ENCODE measurements around the gene PRKN.

DNA sequence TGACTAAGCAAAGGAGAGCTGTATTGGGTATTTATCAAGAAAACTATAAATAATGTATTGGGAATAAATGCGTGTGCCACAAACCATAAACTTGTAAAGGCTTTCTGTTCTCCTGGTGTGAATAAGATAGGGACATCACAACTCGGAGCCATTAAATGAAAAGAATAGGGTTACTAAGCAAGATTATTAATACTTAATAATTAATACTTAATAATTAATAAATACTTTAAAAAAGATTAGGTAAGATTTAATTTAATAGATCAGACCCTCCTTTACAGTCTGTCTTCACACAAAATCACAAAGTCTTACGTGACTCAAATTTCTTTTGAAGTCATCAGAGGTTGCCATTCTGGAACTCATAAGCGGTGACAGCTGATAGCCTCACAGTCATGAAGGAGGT is 648.9 kb downstream of the PRKN start:
- TF ChIP-seq ZNF350 (tag by site-specific recombination; IDR thresholded peaks at IDR 0.05) (no peak), ZNF600 (tag by site-specific recombination; IDR thresholded peaks at IDR 0.05) (no peak), ZXDB (tag by site-specific recombination; IDR thresholded peaks at IDR 0.05) (no peak), REPIN1 (tag by site-specific recombination; IDR thresholded peaks at IDR 0.05; ENCODE audit: low read depth) (no peak), ZBTB1 (tag by site-specific recombination; IDR thresholded peaks at IDR 0.05) (no peak), ZSCAN30 (tag by site-specific recombination; IDR thresholded peaks at IDR 0.05) (no peak)
- TF ChIP-seq, protein P1, sequence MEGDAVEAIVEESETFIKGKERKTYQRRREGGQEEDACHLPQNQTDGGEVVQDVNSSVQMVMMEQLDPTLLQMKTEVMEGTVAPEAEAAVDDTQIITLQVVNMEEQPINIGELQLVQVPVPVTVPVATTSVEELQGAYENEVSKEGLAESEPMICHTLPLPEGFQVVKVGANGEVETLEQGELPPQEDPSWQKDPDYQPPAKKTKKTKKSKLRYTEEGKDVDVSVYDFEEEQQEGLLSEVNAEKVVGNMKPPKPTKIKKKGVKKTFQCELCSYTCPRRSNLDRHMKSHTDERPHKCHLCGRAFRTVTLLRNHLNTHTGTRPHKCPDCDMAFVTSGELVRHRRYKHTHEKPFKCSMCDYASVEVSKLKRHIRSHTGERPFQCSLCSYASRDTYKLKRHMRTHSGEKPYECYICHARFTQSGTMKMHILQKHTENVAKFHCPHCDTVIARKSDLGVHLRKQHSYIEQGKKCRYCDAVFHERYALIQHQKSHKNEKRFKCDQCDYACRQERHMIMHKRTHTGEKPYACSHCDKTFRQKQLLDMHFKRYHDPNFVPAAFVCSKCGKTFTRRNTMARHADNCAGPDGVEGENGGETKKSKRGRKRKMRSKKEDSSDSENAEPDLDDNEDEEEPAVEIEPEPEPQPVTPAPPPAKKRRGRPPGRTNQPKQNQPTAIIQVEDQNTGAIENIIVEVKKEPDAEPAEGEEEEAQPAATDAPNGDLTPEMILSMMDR (tag by site-specific recombination; IDR thresholded peaks at IDR 0.05): no peak
- TF ChIP-seq, protein P2, sequence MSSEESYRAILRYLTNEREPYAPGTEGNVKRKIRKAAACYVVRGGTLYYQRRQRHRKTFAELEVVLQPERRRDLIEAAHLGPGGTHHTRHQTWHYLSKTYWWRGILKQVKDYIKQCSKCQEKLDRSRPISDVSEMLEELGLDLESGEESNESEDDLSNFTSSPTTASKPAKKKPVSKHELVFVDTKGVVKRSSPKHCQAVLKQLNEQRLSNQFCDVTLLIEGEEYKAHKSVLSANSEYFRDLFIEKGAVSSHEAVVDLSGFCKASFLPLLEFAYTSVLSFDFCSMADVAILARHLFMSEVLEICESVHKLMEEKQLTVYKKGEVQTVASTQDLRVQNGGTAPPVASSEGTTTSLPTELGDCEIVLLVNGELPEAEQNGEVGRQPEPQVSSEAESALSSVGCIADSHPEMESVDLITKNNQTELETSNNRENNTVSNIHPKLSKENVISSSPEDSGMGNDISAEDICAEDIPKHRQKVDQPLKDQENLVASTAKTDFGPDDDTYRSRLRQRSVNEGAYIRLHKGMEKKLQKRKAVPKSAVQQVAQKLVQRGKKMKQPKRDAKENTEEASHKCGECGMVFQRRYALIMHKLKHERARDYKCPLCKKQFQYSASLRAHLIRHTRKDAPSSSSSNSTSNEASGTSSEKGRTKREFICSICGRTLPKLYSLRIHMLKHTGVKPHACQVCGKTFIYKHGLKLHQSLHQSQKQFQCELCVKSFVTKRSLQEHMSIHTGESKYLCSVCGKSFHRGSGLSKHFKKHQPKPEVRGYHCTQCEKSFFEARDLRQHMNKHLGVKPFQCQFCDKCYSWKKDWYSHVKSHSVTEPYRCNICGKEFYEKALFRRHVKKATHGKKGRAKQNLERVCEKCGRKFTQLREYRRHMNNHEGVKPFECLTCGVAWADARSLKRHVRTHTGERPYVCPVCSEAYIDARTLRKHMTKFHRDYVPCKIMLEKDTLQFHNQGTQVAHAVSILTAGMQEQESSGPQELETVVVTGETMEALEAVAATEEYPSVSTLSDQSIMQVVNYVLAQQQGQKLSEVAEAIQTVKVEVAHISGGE (tag by site-specific recombination; conservative IDR thresholded peaks at IDR 0.05; ENCODE audit: low read depth): no peak
- TF ChIP-seq, protein P3, sequence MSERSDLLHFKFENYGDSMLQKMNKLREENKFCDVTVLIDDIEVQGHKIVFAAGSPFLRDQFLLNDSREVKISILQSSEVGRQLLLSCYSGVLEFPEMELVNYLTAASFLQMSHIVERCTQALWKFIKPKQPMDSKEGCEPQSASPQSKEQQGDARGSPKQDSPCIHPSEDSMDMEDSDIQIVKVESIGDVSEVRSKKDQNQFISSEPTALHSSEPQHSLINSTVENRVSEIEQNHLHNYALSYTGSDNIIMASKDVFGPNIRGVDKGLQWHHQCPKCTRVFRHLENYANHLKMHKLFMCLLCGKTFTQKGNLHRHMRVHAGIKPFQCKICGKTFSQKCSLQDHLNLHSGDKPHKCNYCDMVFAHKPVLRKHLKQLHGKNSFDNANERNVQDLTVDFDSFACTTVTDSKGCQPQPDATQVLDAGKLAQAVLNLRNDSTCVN (tag by site-specific recombination; optimal IDR thresholded peaks at IDR 0.05): no peak
